Endometrial microvascular endothelial cells (primary cell): ENCODE measurements around the gene ATIC. TPM values are rescaled to one million over a fixed set of nuclear protein-coding genes. Genes with fewer than 3 reads are reported as not detected.
"Not testable (repeated sequence)": the region's sequence is repeated elsewhere in the genome, so short reads cannot be mapped to it uniquely, and the experiment has no call there.

ENCODE experiments used
- in situ Hi-C: cut with HindIII; loops from 2 replicates; pipeline ENCODE4 v1.10.0; 2017; ENCODE audit warnings: low sequenced_read_pairs, low pct_unique_long_range_greater_than_20kb; ENCODE audit errors: inconsistent ontology term
- total RNA-seq: library from RNA; depleted of rRNA; stranded (reverse); fragments of >200 nt; gene quantifications from one replicate; pipeline ENCODE4 v1.2.3, GENCODE V29; 2015; ENCODE audit errors: inconsistent ontology term

The ATIC gene
- total RNA-seq, 1 donor from 2014 or later = 36.2 TPM

- in situ Hi-C loops = not testable (repeated sequence)
These were observed 617 bp upstream of the ATIC start for GRCh38 chr2:215311259-215311624.

GRCh38 chr2:215313255-215313613 lies 1.4 kb downstream of the ATIC start:
- in situ Hi-C loops = no loop called here

GRCh38 chr2:215314896-215315295 lies 3.0 kb downstream of the ATIC start:
- in situ Hi-C loops = no loop called here

GRCh38 chr2:215315301-215315700 lies 3.4 kb downstream of the ATIC start:
- in situ Hi-C loops = no loop called here

- in situ Hi-C loops = no loop called here
These were observed 4.5 kb downstream of the ATIC start for GRCh38 chr2:215316336-215316735.

- in situ Hi-C loops = no loop called here
These were observed 7.6 kb downstream of the ATIC start for GRCh38 chr2:215319500-215319899.

- in situ Hi-C loops = no loop called here
These were observed 8.2 kb downstream of the ATIC start for GRCh38 chr2:215320102-215320501.

- in situ Hi-C loops = no loop called here
These were observed 8.8 kb downstream of the ATIC start for GRCh38 chr2:215320679-215321078.

GRCh38 chr2:215324811-215325210 lies 13.0 kb downstream of the ATIC start:
- in situ Hi-C loops = no loop called here

- in situ Hi-C loops = no loop called here
These were observed 16.2 kb downstream of the ATIC start for GRCh38 chr2:215328066-215328465.

GRCh38 chr2:215332872-215333595 lies 21.2 kb downstream of the ATIC start:
- in situ Hi-C loops = no loop called here

GRCh38 chr2:215338883-215339679 lies 27.2 kb downstream of the ATIC start:
- in situ Hi-C loops = no loop called here

GRCh38 chr2:215347878-215348277 lies 36.0 kb downstream of the ATIC start:
- in situ Hi-C loops = no loop called here

- in situ Hi-C loops = no loop called here
These were observed 40.7 kb downstream of the ATIC start for GRCh38 chr2:215352602-215353001.

GRCh38 chr2:215354771-215355695 lies 43.2 kb downstream of the ATIC start:
- in situ Hi-C loops = no loop called here

GRCh38 chr2:215355801-215356200 lies 43.9 kb downstream of the ATIC start:
- in situ Hi-C loops = no loop called here

GRCh38 chr2:215356334-215356947 lies 44.6 kb downstream of the ATIC start:
- in situ Hi-C loops = no loop called here

GRCh38 chr2:215356948-215357461 lies 45.1 kb downstream of the ATIC start:
- in situ Hi-C loops = no loop called here

- in situ Hi-C loops = no loop called here
These were observed 45.8 kb downstream of the ATIC start for GRCh38 chr2:215357660-215358059.
